Posterior cingulate gyrus (tissue), 11 donors: ENCODE data around the gene KLHL10.
A peak's percentile ranks its signal among the peaks of the same experiment; 100 is the strongest.

Experiments used
- DNase-seq, 10 donors: peaks; one replicate each; pipeline versions ENCODE4 v3.0.0 to v3.0.0-alpha.2; 2020 to 2021; ENCODE audit warnings: mixed read lengths in 3 of 10
- intact Hi-C: fragments of 100-400 bp; cut with DNase I; formaldehyde crosslinking; loops from one replicate; pipeline ENCODE4 v1.15.1; 2023

KLHL10 gene

GRCh38 chr17:41837761-41838538 is at the start of gene KLHL10:
Gene KLHL10 (plus strand): TSS chr17:41837825. CDS start chr17:41837933, 108 bp downstream.
- intact Hi-C loops, result no loop called here
- peak in 1 of 10 donors; percentile 29 for DNase-seq

DNA sequence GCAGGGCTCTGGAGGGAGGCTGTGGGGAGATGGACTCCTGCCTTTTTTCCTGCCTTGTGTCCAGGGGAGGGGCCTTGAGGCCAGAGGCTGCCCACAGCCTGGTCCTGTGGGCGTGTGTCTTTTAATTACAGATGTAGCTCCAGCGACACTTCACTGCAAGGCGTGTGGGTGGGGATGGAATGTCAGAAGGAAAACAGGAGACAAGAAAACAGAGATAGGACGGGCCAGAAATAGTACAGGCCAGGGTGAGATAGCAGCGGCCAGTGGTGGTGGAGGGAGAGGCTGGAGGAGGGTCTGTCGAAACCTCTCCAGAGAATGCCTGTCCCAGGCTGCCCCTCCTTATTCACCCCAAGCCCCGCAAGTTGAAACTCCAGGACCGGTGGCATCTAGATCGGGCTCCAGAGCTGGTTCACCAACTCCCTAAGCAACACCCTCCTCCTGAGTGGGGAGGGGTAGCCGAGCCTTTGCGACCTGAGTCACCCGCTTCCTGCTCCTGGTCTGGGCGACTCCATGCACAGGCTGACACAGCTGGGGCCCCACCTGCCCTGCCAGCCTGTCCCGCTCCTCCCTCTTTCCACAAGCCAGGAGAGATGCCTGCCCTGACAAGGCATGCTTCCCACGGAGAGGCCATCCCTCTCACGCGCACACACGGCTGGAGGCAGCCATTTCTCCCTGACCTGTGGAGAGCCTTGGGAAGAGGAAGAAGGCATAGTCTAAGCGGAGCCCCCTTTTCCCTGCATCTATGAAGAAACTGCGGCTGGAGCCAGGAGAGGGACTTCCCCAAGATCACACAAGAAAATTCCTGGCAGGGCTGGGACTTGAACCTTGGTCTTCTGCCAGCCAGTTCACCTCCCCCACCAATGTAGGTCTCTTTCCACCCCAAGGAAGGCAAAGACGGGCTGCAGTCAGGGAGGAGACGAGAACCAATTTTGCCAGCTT is 44.5 kb upstream of the KLHL10 start:
- intact Hi-C loops, result no loop called here
- no peak for DNase-seq

GRCh38 chr17:41793784-41794539 is 43.7 kb upstream of the KLHL10 start:
- intact Hi-C loops, result no loop called here
- no peak for DNase-seq

GRCh38 chr17:41794540-41794975 is 43.1 kb upstream of the KLHL10 start:
- intact Hi-C loops, result no loop called here
- no peak for DNase-seq

- no peak for DNase-seq
- intact Hi-C loops, result no loop called here
Measured at GRCh38 chr17:41796121-41796895, 41.3 kb upstream of the KLHL10 start.

DNA sequence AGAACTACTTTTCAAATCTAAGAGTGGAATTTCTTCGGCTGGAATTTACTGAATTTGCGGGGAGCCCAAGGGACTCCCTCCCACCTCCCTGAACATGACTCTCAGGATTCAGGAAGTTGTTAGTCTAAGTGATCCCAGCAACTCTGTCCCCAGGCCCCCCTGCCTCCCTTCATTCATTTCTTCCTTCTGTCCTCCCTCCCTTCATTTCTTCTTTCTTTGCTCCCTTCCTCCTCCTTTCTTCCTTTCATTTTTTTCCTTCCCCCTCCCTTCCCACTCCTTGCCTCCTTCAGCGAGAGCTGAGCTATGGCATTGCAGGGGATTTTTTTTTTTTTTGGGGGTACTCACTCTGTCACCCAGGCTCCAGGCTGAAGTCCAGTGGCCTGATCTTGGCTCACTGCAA is 40.2 kb upstream of the KLHL10 start:
- intact Hi-C loops, result no loop called here
- DNase-seq, result no peak

DNA sequence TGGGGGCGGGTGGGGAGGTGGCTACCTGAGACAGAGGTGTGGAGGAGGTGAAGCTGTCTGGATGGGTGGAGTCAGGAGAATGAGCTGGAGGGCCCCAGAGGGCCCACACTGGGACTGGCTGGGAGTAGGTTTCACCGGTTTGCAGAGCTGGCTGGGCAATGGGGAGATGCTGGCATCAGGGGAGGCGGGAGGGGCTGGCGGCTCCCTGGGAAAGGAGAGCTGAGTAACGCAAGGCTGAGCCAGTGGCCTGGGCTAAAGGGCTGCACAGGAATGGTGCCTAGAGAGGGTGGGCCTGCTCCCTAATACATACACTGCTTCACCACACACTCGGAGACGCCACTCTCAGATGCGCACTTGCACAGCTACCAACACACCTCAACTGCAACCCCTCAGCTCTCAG is 38.3 kb upstream of the KLHL10 start:
- intact Hi-C loops, result no loop called here
- no peak for DNase-seq

DNA sequence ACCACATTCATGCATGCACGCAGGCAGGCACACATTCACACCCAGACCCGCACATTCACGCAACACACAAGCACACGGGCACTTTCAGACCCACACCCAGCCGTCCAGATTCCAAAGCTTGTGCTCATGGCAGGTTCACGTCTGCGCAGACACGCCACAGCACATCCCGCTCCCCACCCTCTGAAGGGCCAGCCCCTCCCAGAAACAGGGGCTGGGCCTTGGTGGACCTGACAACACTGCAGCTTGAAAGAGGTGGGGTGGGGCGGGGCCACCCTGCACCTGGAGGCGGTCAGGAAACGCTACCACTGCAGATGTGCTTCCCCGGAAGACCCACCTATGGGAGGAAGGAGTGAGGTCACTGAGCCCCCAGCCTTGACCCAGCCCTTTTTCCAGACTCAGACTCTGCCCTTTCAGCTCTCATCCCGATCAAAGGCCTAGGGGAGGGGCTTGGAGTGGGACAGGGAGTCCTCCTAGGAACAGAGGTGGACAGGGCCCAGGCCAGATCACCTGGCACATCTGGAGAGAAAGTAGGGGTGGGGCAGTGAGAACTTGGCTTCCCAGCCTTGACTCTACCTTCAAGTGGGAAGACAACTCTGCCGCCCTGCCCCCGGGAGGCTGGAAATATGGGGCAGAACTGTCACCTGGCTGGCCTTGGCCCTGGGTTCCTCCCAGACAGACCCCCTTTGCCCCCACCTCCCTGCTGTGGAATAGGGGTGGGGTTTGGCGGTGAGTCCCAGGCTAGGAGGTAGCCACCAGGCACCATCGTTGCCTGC is 36.8 kb upstream of the KLHL10 start:
- intact Hi-C loops, result loop anchor here (1.0 kb wide), 1 partner anchor 62 kb away; no protein-coding TSS in a partner anchor
- DNase-seq, result no peak

DNA sequence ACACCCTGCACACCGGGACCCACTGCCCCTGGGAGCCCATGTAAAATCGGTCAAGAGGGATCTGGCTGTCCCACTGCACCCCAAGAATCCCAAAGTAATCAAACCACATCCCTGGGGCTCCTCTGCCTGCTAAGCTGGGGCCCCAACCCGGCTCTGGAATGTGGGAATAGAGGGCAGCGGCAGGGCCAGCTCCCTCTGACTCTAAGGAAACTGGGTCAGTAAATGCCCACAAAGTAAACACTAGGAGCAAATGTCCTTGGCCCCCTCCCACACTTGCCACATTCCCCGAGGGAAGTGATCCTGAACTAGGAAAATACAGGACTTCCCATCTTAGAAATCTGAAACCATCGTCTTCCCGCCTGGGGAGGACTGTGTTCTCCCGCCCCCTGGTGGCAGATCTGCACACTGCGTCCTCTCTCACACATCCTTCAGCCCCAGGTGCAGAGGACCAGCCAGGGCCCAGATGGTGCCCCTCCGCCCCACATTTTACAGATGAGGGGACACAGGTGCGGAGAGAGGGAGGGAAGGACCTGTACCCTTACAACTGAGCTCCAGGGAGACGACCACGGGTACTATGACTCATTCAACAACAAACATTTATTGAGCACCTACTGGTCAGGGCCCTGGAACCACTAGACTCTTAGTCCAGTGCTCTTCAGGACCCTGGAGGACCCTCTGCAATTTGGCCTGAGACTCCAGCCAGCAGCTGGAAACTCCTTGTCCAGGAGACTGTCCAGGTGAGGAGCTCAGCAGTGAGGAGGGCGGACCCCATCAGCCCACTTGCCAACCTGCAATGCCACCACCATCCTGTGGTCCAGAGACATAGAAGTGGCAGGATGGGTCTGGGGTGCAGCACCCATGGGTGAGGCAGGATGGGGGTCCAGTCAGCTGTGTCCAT is 36.0 kb upstream of the KLHL10 start:
- intact Hi-C loops, result loop anchor here (1.0 kb wide), 1 partner anchor 63 kb away; no protein-coding TSS in a partner anchor
- peak; percentile 57 to 97 (median 84) for DNase-seq

- intact Hi-C loops, result no loop called here
- DNase-seq, result peak in 2 of 10 donors; percentile 29 to 86
Measured at GRCh38 chr17:41803049-41804020, 34.3 kb upstream of the KLHL10 start.

GRCh38 chr17:41806685-41807445 is 30.8 kb upstream of the KLHL10 start:
- intact Hi-C loops, result no loop called here
- DNase-seq, result no peak

DNA sequence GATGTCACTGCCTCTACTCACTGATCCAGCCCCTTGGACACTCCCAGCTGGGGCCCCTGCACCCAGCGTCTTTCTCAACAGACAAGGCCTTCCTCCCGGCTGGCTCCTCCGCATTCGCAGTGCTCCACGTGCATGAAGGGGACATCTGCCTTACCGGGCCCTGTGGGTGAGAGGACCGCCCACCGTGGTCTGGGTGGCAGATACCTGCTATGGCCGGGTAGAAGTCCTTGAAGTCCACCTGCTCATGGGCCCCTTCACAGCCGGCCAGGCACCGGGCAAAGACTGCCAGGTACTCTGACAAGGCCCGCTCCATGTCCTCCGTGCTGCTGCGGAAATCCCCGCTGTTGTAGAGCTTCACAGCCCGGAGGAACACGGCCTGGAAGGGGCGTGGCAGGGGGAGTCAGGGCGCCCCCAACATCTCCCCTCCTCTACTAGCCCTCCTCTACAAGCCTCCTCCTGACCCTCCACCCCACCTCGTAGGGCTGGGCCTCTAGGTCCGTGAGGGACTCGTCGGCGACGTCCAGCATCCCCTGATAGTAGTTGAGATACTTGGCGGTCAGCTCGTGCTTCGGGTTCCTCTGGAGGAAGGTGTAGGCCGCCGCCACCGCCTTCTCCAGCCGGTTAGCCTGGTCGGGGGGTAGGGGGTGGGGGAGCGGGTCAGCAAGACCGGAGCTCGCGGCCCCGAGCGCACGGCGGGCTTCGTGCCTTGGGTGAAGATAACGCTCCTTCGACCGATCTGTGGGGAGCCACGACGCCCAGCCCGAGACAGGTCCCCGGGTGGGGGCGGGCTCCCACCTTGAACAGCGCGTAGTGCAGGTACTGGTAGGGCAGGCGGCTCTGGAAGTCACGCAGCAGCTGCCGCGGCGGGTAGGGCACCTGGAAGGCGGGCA is 26.7 kb upstream of the KLHL10 start:
- intact Hi-C loops, result no loop called here
- DNase-seq, result no peak

- peak; percentile 56 to 97 (median 81) for DNase-seq
- intact Hi-C loops, result no loop called here
Measured at GRCh38 chr17:41811549-41812380, 25.9 kb upstream of the KLHL10 start, which contains the start of gene P3H4. Gene P3H4 (minus strand): TSS chr17:41811949. CDS start chr17:41811915, 34 bp downstream.
